Mesothelial cell of epicardium (in vitro differentiated cells): ENCODE results near the gene PTPRN2. TPM values are rescaled to one million over a fixed set of nuclear protein-coding genes. Genes with fewer than 3 reads are reported as not detected.

Experiments used
- DNase-seq, 2 experiments: peaks; one replicate each; pipeline ENCODE4 v3.0.0; 2021; ENCODE audit warnings: low spot score in 2 of 2; ENCODE audit not compliant: unreplicated experiment in 2 of 2
- H3K27ac Mint-ChIP-seq: 2 replicates; pipeline ENCODE4 v1.8.0; 2021; ENCODE audit warnings: mixed read lengths
- H3K27me3 Mint-ChIP-seq: 2 replicates; pipeline ENCODE4 v1.8.0; 2021; ENCODE audit warnings: low read depth, mixed read lengths
- H3K36me3 Mint-ChIP-seq: 2 replicates; pipeline ENCODE4 v1.8.0; 2021; ENCODE audit warnings: mixed read lengths
- H3K4me1 Mint-ChIP-seq: 2 replicates; pipeline ENCODE4 v1.8.0; 2021; ENCODE audit warnings: mixed read lengths
- H3K4me3 Mint-ChIP-seq: 2 replicates; pipeline ENCODE4 v1.8.0; 2021; ENCODE audit warnings: mild to moderate bottlenecking, moderate library complexity, mixed read lengths
- H3K9me3 Mint-ChIP-seq: 2 replicates; pipeline ENCODE4 v1.8.0; 2021; ENCODE audit warnings: mixed read lengths
- CTCF ChIP-seq: fragments of 200-600 bp; sonication (generic); IDR thresholded peaks from one replicate; pipeline ENCODE4 v1.5.0; 2021; ENCODE audit warnings: antibody characterized with exemption; ENCODE audit not compliant: unreplicated experiment
- total RNA-seq: library from RNA; stranded (reverse); gene quantifications from 3 replicates; pipeline ENCODE4 v1.2.1, GENCODE V29; 2021

The PTPRN2 gene
- total RNA-seq, 1 donor from 2014 or later, result 2.2 TPM

- H3K27me3 Mint-ChIP-seq, result no peaks in the 10 kb centered on the region
These were observed 421.0 kb downstream of the PTPRN2 start for GRCh38 chr7:158166386-158167340.

GRCh38 chr7:158165711-158166110 lies 421.9 kb downstream of the PTPRN2 start:
- H3K27ac Mint-ChIP-seq, result no peak overlapping the region
- no peak for TF ChIP-seq CTCF
- peaks cover 67% of the 10 kb centered on the region for H3K9me3 Mint-ChIP-seq
- no peaks in the 10 kb centered on the region for H3K27me3 Mint-ChIP-seq
- no peaks in the 10 kb centered on the region for H3K36me3 Mint-ChIP-seq
- H3K4me3 Mint-ChIP-seq, result no peak overlapping the region
- no peaks in the 10 kb centered on the region for H3K4me1 Mint-ChIP-seq
- DNase-seq, result no peak

More at GRCh38 chr7:158166386-158167340, 421.0 kb downstream of the PTPRN2 start:
- H3K4me1 Mint-ChIP-seq, result no peaks in the 10 kb centered on the region
- H3K27ac Mint-ChIP-seq, result no peak overlapping the region
- TF ChIP-seq CTCF, result no peak
- peaks cover 62% of the 10 kb centered on the region for H3K9me3 Mint-ChIP-seq
- no peaks in the 10 kb centered on the region for H3K36me3 Mint-ChIP-seq
- DNase-seq, result no peak
- no peak overlapping the region for H3K4me3 Mint-ChIP-seq

GRCh38 chr7:158164101-158165095 lies 423.2 kb downstream of the PTPRN2 start:
- Mint-ChIP-seq H3K36me3 (no peaks in the 10 kb centered on the region), H3K27me3 (no peaks in the 10 kb centered on the region), H3K27ac (no peak overlapping the region), H3K9me3 (peaks cover 69% of the 10 kb centered on the region), H3K4me3 (no peak overlapping the region), H3K4me1 (no peaks in the 10 kb centered on the region)
- TF ChIP-seq CTCF, result no peak
- no peak for DNase-seq

- no peak overlapping the region for H3K27ac Mint-ChIP-seq
- H3K36me3 Mint-ChIP-seq, result no peaks in the 10 kb centered on the region
- no peak for TF ChIP-seq CTCF
- DNase-seq, result no peak
- no peaks in the 10 kb centered on the region for H3K27me3 Mint-ChIP-seq
- no peaks in the 10 kb centered on the region for H3K4me1 Mint-ChIP-seq
- no peak overlapping the region for H3K4me3 Mint-ChIP-seq
- peaks cover 61% of the 10 kb centered on the region for H3K9me3 Mint-ChIP-seq
These were observed 426.4 kb downstream of the PTPRN2 start for GRCh38 chr7:158161194-158161593.

- no peaks in the 10 kb centered on the region for H3K36me3 Mint-ChIP-seq
These were observed 427.4 kb downstream of the PTPRN2 start for GRCh38 chr7:158160199-158160598.

More at GRCh38 chr7:158160199-158160598, 427.4 kb downstream of the PTPRN2 start:
- Mint-ChIP-seq H3K9me3 (peaks cover 64% of the 10 kb centered on the region), H3K27ac (no peak overlapping the region), H3K4me1 (no peaks in the 10 kb centered on the region), H3K4me3 (no peak overlapping the region), H3K27me3 (no peaks in the 10 kb centered on the region)
- DNase-seq, result no peak
- TF ChIP-seq CTCF, result no peak
